Measurements from ENCODE around the gene TMEM125.

- TF ChIP-seq CTCF (IDR thresholded peaks at IDR 0.05) (no peak), POLR2AphosphoS5 (IDR thresholded peaks at IDR 0.05) (no peak), POLR2A (IDR thresholded peaks at IDR 0.05) (no peak)
These were observed 37.1 kb downstream of the TMEM125 start for GRCh38 chr1:43306688-43307457.

Data from prostate gland (tissue), 2 donors.